ENCODE measurements around the gene PRRT3. TPM values are rescaled to one million over a fixed set of nuclear protein-coding genes. Genes with fewer than 3 reads are reported as not detected.

The PRRT3 gene
- total and polyA plus RNA-seq, 2 of the 13 experiments (the other 11 are each of a cell fraction or from before 2014, with no cell fraction given), result 0.22 to 0.44 TPM

DNA sequence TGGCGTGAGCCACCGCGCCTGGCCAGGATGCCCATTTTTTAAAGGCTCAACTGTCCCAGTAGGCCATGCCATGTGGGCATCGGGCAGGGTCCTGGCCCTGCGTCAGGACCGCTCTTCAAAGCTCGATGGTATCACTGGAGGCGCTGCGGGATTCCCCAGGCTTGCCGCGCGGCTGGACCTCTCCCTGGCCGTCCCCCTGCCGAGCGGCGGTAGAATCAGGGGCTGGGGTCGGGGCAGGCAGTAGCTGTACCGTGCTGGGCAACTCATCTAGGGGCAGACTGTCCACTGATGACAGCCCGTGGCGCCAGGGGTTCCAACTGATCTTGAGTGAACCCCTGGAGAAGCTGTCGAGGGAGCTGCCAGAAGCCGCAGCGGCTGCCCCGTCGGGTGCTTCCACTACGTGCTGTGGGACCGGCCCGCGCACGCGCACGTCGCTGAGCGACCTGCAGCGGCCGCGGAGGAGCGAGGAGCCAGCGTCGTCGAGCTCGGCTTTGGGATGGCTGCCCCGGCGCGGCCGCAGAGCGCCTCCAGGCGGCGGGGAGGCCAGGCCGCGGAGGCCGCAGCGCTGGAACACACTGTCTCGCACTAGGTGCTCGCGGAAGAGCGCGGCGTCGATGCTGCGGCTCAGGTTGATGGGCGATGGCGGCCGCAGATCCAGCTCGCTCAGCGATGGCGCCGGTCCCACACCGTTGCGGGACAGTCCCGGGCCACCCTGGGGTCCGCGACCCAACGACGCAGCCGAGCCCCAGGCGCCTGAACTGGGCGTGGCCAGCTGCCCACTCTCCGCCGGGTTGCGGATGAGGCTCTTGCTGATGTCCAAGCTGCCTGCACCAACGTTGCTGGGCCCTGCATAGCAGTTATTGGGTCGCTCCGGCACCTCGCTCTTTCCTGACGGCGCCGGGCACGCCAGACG, 5.8 kb downstream of the PRRT3 start (continued):
- TF ChIP-seq ZNF558 (CRISPR knock-in tag; IDR thresholded peaks at IDR 0.05; ENCODE audit: borderline replicate concordance), result peak; percentile 49; the same call in 1 of the 2 replicates
- no peak; the same call in 1 of the 2 replicates for TF ChIP-seq ZNF569 (CRISPR knock-in tag; IDR thresholded peaks at IDR 0.05; ENCODE audit: borderline replicate concordance)
- TF ChIP-seq, protein P1, sequence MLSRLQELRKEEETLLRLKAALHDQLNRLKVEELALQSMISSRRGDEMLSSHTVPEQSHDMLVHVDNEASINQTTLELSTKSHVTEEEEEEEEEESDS (CRISPR knock-in tag; IDR thresholded peaks at IDR 0.05; ENCODE audit: borderline replicate concordance), result no peak
- no peak; the same call in 1 of the 2 replicates for TF ChIP-seq ZNF644 (CRISPR knock-in tag; IDR thresholded peaks at IDR 0.05; ENCODE audit: low read depth)
- no peak; the same call in 1 of the 2 replicates for TF ChIP-seq KMT2A (CRISPR knock-in tag; IDR thresholded peaks at IDR 0.05)
- TF ChIP-seq MYNN (CRISPR knock-in tag; IDR thresholded peaks at IDR 0.05; ENCODE audit: low read depth), result 0 out of 2 replicates have a peak, but pooled peaks have one; percentile 61
- TF ChIP-seq IRF2 (CRISPR knock-in tag; IDR thresholded peaks at IDR 0.05), result peak; percentile 90; the same call in 1 of the 2 replicates
- 0 out of 2 replicates have a peak, but pooled peaks have one; percentile 13 for TF ChIP-seq TP53 (CRISPR knock-in tag; conservative IDR thresholded peaks at IDR 0.05)
- no peak for TF ChIP-seq NFIC (IDR thresholded peaks at IDR 0.05; ENCODE audit: low read length)
- no peak for TF ChIP-seq ZNF7 (CRISPR knock-in tag; IDR thresholded peaks at IDR 0.05)
- 0 out of 2 replicates have a peak, but pooled peaks have one; percentile 8 for TF ChIP-seq RCOR2 (CRISPR knock-in tag; IDR thresholded peaks at IDR 0.05)
- 0 out of 2 replicates have a peak, but pooled peaks have one; percentile 70 for TF ChIP-seq CC2D1A (CRISPR knock-in tag; IDR thresholded peaks at IDR 0.05)
- TF ChIP-seq, protein P2, sequence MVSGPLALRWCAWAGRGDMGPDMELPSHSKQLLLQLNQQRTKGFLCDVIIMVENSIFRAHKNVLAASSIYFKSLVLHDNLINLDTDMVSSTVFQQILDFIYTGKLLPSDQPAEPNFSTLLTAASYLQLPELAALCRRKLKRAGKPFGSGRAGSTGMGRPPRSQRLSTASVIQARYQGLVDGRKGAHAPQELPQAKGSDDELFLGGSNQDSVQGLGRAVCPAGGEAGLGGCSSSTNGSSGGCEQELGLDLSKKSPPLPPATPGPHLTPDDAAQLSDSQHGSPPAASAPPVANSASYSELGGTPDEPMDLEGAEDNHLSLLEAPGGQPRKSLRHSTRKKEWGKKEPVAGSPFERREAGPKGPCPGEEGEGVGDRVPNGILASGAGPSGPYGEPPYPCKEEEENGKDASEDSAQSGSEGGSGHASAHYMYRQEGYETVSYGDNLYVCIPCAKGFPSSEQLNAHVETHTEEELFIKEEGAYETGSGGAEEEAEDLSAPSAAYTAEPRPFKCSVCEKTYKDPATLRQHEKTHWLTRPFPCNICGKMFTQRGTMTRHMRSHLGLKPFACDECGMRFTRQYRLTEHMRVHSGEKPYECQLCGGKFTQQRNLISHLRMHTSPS (CRISPR knock-in tag; IDR thresholded peaks at IDR 0.05; ENCODE audit: low read depth), result no peak
- TF ChIP-seq SIN3B (IDR thresholded peaks at IDR 0.05; ENCODE audit: low read length), result no peak
- TF ChIP-seq, protein P3, sequence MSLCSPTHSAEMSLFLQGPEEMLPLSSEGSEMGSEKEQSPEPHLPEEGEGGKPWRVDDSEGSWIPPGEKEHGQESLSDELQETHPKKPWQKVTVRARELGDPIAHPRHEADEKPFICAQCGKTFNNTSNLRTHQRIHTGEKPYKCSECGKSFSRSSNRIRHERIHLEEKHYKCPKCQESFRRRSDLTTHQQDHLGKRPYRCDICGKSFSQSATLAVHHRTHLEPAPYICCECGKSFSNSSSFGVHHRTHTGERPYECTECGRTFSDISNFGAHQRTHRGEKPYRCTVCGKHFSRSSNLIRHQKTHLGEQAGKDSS (CRISPR knock-in tag; IDR thresholded peaks at IDR 0.05; ENCODE audit: borderline replicate concordance, low read depth), result peak; percentile 85
- no peak for TF ChIP-seq ZNF660 (CRISPR knock-in tag; IDR thresholded peaks at IDR 0.05; ENCODE audit: borderline replicate concordance, low read depth)
- TF ChIP-seq, protein P4, sequence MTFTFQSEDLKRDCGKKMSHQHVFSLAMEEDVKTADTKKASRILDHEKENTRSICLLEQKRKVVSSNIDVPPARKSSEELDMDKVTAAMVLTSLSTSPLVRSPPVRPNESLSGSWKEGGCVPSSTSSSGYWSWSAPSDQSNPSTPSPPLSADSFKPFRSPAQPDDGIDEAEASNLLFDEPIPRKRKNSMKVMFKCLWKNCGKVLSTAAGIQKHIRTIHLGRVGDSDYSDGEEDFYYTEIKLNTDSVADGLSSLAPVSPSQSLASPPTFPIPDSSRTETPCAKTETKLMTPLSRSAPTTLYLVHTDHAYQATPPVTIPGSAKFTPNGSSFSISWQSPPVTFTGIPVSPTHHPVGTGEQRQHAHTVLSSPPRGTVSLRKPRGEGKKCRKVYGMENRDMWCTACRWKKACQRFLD (CRISPR knock-in tag; IDR thresholded peaks at IDR 0.05; ENCODE audit: borderline replicate concordance), result peak; percentile 81; the same call in 1 of the 2 replicates
- TF ChIP-seq GFI1 (CRISPR knock-in tag; IDR thresholded peaks at IDR 0.05; ENCODE audit: borderline replicate concordance), result peak; percentile 73; the same call in 1 of the 2 replicates
- TF ChIP-seq, protein P5, sequence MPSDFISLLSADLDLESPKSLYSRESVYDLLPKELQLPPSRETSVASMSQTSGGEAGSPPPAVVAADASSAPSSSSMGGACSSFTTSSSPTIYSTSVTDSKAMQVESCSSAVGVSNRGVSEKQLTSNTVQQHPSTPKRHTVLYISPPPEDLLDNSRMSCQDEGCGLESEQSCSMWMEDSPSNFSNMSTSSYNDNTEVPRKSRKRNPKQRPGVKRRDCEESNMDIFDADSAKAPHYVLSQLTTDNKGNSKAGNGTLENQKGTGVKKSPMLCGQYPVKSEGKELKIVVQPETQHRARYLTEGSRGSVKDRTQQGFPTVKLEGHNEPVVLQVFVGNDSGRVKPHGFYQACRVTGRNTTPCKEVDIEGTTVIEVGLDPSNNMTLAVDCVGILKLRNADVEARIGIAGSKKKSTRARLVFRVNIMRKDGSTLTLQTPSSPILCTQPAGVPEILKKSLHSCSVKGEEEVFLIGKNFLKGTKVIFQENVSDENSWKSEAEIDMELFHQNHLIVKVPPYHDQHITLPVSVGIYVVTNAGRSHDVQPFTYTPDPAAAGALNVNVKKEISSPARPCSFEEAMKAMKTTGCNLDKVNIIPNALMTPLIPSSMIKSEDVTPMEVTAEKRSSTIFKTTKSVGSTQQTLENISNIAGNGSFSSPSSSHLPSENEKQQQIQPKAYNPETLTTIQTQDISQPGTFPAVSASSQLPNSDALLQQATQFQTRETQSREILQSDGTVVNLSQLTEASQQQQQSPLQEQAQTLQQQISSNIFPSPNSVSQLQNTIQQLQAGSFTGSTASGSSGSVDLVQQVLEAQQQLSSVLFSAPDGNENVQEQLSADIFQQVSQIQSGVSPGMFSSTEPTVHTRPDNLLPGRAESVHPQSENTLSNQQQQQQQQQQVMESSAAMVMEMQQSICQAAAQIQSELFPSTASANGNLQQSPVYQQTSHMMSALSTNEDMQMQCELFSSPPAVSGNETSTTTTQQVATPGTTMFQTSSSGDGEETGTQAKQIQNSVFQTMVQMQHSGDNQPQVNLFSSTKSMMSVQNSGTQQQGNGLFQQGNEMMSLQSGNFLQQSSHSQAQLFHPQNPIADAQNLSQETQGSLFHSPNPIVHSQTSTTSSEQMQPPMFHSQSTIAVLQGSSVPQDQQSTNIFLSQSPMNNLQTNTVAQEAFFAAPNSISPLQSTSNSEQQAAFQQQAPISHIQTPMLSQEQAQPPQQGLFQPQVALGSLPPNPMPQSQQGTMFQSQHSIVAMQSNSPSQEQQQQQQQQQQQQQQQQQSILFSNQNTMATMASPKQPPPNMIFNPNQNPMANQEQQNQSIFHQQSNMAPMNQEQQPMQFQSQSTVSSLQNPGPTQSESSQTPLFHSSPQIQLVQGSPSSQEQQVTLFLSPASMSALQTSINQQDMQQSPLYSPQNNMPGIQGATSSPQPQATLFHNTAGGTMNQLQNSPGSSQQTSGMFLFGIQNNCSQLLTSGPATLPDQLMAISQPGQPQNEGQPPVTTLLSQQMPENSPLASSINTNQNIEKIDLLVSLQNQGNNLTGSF (CRISPR knock-in tag; IDR thresholded peaks at IDR 0.05), result 0 out of 2 replicates have a peak, but pooled peaks have one; percentile 32

Data from HepG2 (cell line).